AG09309 (cell line): ENCODE results near the gene PAPPA2.

ENCODE experiments used
- DNase-seq: peaks from one replicate; pipeline ENCODE4 v3.0.0-alpha.2; 2010; ENCODE audit warnings: low read depth
- H3K4me3 ChIP-seq: 2 replicates; pipeline ENCODE4 v1.5.1; 2011; ENCODE audit warnings: mild to moderate bottlenecking, low read depth, low read length, moderate library complexity; ENCODE audit not compliant: control insufficient read depth
- TF ChIP-seq, protein P1 (sequence below): IDR thresholded peaks from 2 replicates; pipeline ENCODE4 v1.5.1; 2011; ENCODE audit warnings: mild to moderate bottlenecking, low read depth, low read length, inconsistent platforms; ENCODE audit not compliant: insufficient read depth, control insufficient read depth; ENCODE audit errors: missing control alignments

PAPPA2 gene

GRCh38 chr1:176815621-176816020, 352.6 kb downstream of the PAPPA2 start:
- DNase-seq = no peak
- no peak overlapping the region for H3K4me3 ChIP-seq
- TF ChIP-seq, protein P1, sequence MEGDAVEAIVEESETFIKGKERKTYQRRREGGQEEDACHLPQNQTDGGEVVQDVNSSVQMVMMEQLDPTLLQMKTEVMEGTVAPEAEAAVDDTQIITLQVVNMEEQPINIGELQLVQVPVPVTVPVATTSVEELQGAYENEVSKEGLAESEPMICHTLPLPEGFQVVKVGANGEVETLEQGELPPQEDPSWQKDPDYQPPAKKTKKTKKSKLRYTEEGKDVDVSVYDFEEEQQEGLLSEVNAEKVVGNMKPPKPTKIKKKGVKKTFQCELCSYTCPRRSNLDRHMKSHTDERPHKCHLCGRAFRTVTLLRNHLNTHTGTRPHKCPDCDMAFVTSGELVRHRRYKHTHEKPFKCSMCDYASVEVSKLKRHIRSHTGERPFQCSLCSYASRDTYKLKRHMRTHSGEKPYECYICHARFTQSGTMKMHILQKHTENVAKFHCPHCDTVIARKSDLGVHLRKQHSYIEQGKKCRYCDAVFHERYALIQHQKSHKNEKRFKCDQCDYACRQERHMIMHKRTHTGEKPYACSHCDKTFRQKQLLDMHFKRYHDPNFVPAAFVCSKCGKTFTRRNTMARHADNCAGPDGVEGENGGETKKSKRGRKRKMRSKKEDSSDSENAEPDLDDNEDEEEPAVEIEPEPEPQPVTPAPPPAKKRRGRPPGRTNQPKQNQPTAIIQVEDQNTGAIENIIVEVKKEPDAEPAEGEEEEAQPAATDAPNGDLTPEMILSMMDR = no peak

DNA sequence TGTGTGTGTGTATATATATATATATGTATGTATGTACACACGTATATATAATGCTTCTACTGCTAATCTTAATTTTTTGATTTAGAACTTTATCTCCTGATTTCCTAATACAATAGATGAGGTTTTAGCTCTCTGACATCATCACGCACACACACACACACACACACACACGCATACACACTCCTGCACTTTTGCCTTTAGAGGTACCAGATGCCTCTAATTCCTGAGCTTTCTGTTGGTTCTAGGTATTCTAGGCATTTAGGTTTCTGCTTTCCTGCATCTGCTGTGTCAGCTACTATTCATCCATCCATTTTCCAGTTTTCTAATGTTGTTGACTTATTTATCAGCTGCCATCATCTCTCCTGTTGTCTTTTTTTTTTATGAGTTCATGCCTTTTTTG, 353.3 kb downstream of the PAPPA2 start:
- H3K4me3 ChIP-seq = no peak overlapping the region
- TF ChIP-seq, protein P1 = no peak
- DNase-seq = no peak

DNA sequence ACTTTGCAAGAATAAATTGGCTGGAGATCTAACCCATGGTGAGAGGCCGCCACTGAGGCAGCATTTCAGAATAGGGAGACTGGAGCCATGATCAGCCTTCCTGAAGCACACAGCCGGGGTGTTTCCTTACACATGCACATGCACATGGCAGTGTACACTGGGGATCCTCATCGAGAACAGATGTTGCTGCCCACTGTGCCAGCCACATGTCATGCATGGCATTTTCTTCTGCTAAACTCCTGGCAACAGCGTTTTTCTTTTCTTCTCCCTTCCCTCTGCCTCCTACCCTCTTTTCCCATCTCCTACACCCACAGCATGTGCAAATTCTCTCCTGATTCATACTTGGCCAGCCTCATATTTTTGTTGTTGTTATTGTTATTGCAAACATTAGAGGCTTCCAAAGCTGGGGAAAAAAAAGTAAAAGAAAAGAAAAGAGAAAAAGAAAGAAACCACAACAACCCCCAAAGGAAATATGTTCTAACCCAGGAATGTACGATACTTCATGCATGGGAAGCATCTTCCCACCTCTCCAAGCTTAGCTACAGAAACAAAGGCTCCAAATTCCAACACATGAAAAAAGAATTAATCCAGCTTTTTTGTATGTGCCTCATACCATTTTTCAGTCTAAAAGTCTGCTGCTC, 357.5 kb downstream of the PAPPA2 start:
- TF ChIP-seq, protein P1 = no peak
- H3K4me3 ChIP-seq = no peak overlapping the region
- no peak for DNase-seq

- TF ChIP-seq, protein P1 = no peak
- no peak overlapping the region for H3K4me3 ChIP-seq
- no peak for DNase-seq
Observed at GRCh38 chr1:176826265-176826664, 363.3 kb downstream of the PAPPA2 start.

- no peak for DNase-seq
- H3K4me3 ChIP-seq = no peak overlapping the region
- TF ChIP-seq, protein P1 = no peak
Observed at GRCh38 chr1:176829261-176829660, 366.3 kb downstream of the PAPPA2 start.

DNA sequence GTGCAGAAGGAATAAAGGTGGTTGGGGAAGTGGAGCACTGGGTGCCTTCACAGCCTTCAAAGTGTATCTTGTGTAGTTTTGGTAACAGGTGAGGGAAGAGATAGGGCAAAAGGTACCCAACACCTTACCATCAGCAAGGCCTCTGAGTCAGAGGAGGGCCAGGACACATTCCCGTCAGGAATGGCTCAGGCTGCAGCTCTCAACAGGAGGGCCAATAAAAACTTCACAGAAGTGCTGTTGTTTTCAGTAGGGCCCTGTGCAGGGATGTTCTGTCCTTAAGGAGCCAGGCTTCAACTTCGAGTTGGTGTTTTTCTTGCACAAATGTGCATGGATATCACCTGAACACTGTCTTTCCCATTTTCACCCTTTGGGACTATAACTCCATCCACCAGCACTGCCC, 368.2 kb downstream of the PAPPA2 start:
- TF ChIP-seq, protein P1 = no peak
- DNase-seq = no peak
- no peak overlapping the region for H3K4me3 ChIP-seq

- TF ChIP-seq, protein P1 = no peak
- no peak overlapping the region for H3K4me3 ChIP-seq
- no peak for DNase-seq
Observed at GRCh38 chr1:176837708-176838107, 374.7 kb downstream of the PAPPA2 start.
